Prostate gland (tissue), 2 donors: ENCODE data around the gene LIG4. TPM values are rescaled to one million over a fixed set of nuclear protein-coding genes. Genes with fewer than 3 reads are reported as not detected.

Experiments used
- DNase-seq: peaks from one replicate; pipeline ENCODE4 v3.0.0-alpha.2; 2019; ENCODE audit warnings: low spot score
- H3K27ac ChIP-seq, 2 donors: fragments of 200-600 bp; sonication (generic); 2 replicates each; pipeline ENCODE4 v1.5.1; 2017 to 2019
- H3K27me3 ChIP-seq: fragments of 200-600 bp; sonication (generic); replicated peaks from 2 replicates; pipeline ENCODE4 v1.5.1; 2019; ENCODE audit not compliant: insufficient read depth
- H3K36me3 ChIP-seq, 2 donors: fragments of 200-600 bp; sonication (generic); 1 replicate in 1 of 2; 2 replicates in 1 of 2; pipeline versions ENCODE4 v1.5.1 to v1.8.1; 2017 to 2019
- H3K4me1 ChIP-seq: fragments of 200-600 bp; sonication (generic); replicated peaks from 2 replicates; pipeline ENCODE4 v1.5.1; 2019
- H3K4me3 ChIP-seq, 2 donors: fragments of 200-600 bp; sonication (generic); 2 replicates each; pipeline ENCODE4 v1.5.1; 2017 to 2019
- H3K9me3 ChIP-seq: fragments of 200-600 bp; sonication (generic); 2 replicates; pipeline ENCODE4 v1.5.1; 2017
- POLR2A ChIP-seq: fragments of 450-650 bp; IDR thresholded peaks from one replicate; pipeline ENCODE4 v1.6.1; 2016; ENCODE audit warnings: antibody characterized with exemption, mild to moderate bottlenecking
- POLR2AphosphoS5 ChIP-seq: sonication (generic); formaldehyde crosslinking; IDR thresholded peaks from one replicate; pipeline ENCODE4 v1.6.1; 2017; ENCODE audit warnings: antibody characterized with exemption
- WGBS: methylation state at CpG from one replicate; pipeline ENCODE4 v1.1.5; 2018; 5-methylcytosine and 5-hydroxymethylcytosine counted together
- intact Hi-C: fragments of 100-400 bp; cut with DNase I; formaldehyde crosslinking; loops from one replicate; pipeline ENCODE4 v1.14.2; 2022
- total RNA-seq, 2 donors: library from RNA; depleted of rRNA; stranded (reverse); fragments of >200 nt; gene quantifications; one replicate each; pipeline ENCODE4 v1.1.0, GENCODE V29; 2016
- TF ChIP-seq, protein P1 (sequence below), 4 experiments: fragments of 200-600 bp in 2 of 4; fragments of 450-650 bp in 2 of 4; sonication (generic) in 2 of 4; IDR thresholded peaks; 1 replicate in 3 of 4; 2 replicates in 1 of 4; pipeline ENCODE4 v1.5.1; 2016 to 2019; ENCODE audit warnings: antibody characterized with exemption in 4 of 4, mild to moderate bottlenecking in 2 of 4, moderate library complexity in 2 of 4

The LIG4 gene
- 1 to 10 TPM; 7.8 to 7.9 TPM for total RNA-seq

DNA sequence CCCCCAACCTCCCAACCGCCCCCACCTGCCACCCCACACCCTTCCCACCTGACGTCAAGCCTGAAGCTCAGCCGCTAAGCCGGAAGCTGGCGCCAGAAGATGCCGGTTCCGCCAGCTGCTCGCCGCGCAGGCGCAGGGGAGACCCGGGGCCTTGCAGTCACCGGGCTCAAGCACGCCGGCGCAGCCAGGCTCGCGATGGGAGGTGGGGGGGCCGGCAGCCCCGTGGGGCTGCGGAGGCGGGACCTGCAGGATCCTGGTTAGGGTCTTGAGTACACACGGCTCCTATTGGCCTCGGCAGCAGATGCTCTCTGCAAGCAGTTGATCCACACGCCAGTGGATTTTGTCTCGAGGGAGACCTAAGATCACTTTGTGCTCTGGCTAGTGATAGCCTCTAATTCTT is at the start of gene LIG4:
LIG4 (minus strand) TSS at position 101 of the 400 bp plus-strand sequence. CDS start 4,268 bp downstream, outside the sequence.
- H3K9me3 ChIP-seq: no peaks in the 10 kb centered on the region
- peaks cover 15% of the 10 kb centered on the region for H3K4me1 ChIP-seq
- intact Hi-C loops: no loop called here
- no peaks in the 10 kb centered on the region for H3K27me3 ChIP-seq
- TF ChIP-seq, protein P1, sequence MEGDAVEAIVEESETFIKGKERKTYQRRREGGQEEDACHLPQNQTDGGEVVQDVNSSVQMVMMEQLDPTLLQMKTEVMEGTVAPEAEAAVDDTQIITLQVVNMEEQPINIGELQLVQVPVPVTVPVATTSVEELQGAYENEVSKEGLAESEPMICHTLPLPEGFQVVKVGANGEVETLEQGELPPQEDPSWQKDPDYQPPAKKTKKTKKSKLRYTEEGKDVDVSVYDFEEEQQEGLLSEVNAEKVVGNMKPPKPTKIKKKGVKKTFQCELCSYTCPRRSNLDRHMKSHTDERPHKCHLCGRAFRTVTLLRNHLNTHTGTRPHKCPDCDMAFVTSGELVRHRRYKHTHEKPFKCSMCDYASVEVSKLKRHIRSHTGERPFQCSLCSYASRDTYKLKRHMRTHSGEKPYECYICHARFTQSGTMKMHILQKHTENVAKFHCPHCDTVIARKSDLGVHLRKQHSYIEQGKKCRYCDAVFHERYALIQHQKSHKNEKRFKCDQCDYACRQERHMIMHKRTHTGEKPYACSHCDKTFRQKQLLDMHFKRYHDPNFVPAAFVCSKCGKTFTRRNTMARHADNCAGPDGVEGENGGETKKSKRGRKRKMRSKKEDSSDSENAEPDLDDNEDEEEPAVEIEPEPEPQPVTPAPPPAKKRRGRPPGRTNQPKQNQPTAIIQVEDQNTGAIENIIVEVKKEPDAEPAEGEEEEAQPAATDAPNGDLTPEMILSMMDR (IDR thresholded peaks at IDR 0.05): peak in 1 of 4 experiments; percentile 11
- TF ChIP-seq POLR2A (peak; percentile 24), POLR2AphosphoS5 (peak; percentile 83)
- no peaks in the 10 kb centered on the region for H3K36me3 ChIP-seq
- WGBS: 1% methylated on average over 20 of the region's 26 CpGs
- peak; percentile 80 for DNase-seq
- H3K27ac ChIP-seq: peak within 1 kb of the TSS; percentile 26 to 38
- H3K4me3 ChIP-seq: peak within 1 kb of the TSS; percentile 30 to 31

DNA sequence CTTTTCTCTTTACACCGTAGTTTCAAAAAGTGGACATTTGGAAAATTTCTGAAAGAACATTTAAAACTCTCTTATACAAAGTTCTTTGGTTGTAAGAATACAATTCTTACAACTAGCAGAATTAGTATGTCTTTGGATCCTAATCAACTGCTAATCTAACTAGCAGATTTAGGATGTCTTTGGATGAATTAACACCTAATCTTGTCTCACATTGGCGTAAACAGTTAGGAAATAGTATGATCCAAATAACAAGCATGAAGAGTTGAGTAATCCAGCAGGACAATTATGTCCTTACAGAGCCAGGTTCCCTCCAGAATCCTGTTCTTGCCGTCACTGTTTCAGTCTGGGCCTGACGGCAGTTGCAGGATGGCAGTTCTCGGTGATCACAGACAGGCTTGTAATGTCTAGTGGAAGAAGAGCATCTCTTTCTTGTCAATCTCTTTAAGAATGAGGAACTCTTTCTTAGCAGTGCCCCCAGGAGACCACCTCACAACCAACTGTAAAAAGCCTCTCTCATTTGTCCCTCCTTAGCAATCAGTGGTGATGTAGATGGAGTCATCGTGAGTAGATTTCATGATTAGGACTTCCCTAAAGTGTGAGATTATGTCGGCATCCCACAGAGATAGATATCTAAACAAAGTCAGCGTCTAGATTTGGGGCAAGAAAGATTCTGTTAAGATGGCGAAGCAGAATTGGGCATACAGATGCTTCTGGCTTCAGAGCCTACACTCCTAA is 48.5 kb upstream of the LIG4 start:
- H3K4me3 ChIP-seq: no peak overlapping the region
- H3K27me3 ChIP-seq: no peaks in the 10 kb centered on the region
- H3K4me1 ChIP-seq: no peaks in the 10 kb centered on the region
- intact Hi-C loops: no loop called here
- WGBS: 93% methylated on average over 9 of the region's 9 CpGs
- TF ChIP-seq POLR2A (no peak), POLR2AphosphoS5 (no peak)
- TF ChIP-seq, protein P1 (IDR thresholded peaks at IDR 0.05): no peak
- no peaks in the 10 kb centered on the region for H3K9me3 ChIP-seq
- H3K27ac ChIP-seq: no peak overlapping the region
- no peak for DNase-seq
- no peaks in the 10 kb centered on the region for H3K36me3 ChIP-seq

DNA sequence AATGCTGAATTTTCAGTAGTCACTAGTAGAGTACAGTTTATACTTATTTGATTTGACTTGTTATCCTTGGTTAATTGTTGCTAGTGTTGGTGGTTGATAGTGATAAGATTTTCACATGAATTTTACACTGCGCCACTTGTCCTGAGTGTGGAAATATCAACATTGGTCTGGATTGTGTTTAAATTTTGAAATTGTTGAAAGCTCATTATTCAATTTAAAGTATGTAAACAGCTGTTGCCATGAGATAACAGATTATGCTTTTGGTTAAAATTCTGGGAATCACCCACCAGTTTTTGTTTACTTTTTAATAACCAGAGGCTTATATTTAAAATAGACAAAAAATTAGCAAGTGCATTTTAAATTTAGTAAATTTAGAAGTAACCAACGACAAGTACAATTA is 41.9 kb upstream of the LIG4 start:
- no peaks in the 10 kb centered on the region for H3K4me1 ChIP-seq
- WGBS: 44% methylated on average over 2 of the region's 2 CpGs
- no peaks in the 10 kb centered on the region for H3K9me3 ChIP-seq
- H3K27me3 ChIP-seq: no peaks in the 10 kb centered on the region
- intact Hi-C loops: no loop called here
- H3K36me3 ChIP-seq: no peaks in the 10 kb centered on the region
- no peak for DNase-seq
- H3K27ac ChIP-seq: no peak overlapping the region
- no peak overlapping the region for H3K4me3 ChIP-seq
- no peak for TF ChIP-seq POLR2A
- no peak for TF ChIP-seq POLR2AphosphoS5

DNA sequence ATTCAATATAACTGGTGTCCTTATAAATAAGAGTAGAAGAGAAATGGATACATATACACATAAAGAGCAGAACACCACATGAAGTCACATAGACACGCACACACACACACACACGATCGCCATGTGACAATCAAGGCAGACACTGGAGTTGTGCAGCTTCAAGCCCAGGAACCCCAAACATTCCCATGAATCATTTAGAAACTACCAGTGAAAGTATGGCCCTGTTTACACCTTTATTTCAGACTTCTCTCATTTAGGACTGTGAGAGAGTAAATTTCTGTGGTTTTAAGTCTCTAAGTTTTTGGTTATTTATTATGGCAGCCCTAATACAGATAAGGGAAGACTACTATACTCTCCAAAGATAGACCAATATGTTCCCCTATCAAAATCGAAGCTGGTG is 33.8 kb upstream of the LIG4 start:
- intact Hi-C loops: no loop called here
- no peak for TF ChIP-seq POLR2A
- no peak for TF ChIP-seq POLR2AphosphoS5
- TF ChIP-seq, protein P1 (IDR thresholded peaks at IDR 0.05): no peak
- no peaks in the 10 kb centered on the region for H3K36me3 ChIP-seq
- H3K4me3 ChIP-seq: no peak overlapping the region
- H3K4me1 ChIP-seq: no peaks in the 10 kb centered on the region
- H3K27me3 ChIP-seq: no peaks in the 10 kb centered on the region
- WGBS: 71% methylated on average over 4 of the region's 4 CpGs
- no peak for DNase-seq
- H3K9me3 ChIP-seq: no peaks in the 10 kb centered on the region
- H3K27ac ChIP-seq: no peak overlapping the region

DNA sequence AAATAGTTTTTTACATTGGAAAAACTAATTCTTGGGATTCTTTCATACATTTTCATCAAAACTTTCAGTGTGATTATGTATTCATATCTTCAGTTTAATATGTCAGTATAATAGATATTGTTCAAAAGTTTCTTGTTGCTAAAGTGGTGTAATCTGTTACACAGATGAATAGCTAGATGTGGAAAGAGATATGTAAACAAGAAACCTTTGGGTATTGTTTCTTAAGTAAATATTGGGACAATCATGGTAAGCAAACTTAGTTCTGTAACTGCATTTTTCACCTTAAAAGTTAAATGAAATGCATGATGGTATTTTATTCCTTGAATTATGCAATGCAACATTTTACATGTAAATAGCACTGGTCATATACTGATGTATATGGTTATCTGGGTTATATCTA is 15.0 kb upstream of the LIG4 start:
- no peak for DNase-seq
- intact Hi-C loops: no loop called here
- Histone ChIP-seq H3K9me3 (no peaks in the 10 kb centered on the region), H3K36me3 (no peaks in the 10 kb centered on the region), H3K4me3 (no peak overlapping the region), H3K27me3 (no peaks in the 10 kb centered on the region), H3K27ac (no peak overlapping the region), H3K4me1 (no peaks in the 10 kb centered on the region)
- TF ChIP-seq POLR2AphosphoS5 (no peak), POLR2A (no peak)
- TF ChIP-seq, protein P1 (IDR thresholded peaks at IDR 0.05): no peak
